Measurements from ENCODE around the gene SUOX. TPM values are rescaled to one million over a fixed set of nuclear protein-coding genes. Genes with fewer than 3 reads are reported as not detected.
A peak's percentile ranks its signal among the peaks of the same experiment; 100 is the strongest.

SUOX gene
- polyA plus RNA-seq, 1 of the 3 experiments (the other 2 are of a cell fraction), result 23.2 TPM

- H3F3A ChIP-seq (replicated peaks; ENCODE audit: insufficient read depth), result peaks cover 26% of the 10 kb centered on the region
- H3K9me2 ChIP-seq, result no peaks in the 10 kb centered on the region
- peaks cover 0 to 3% of the 10 kb centered on the region in 2 experiments; a peak in 1 of 4 replicates for H3K4me1 ChIP-seq (ENCODE audit: control insufficient read depth in 1 of 2, insufficient read depth in 2 of 2, low read depth in 1 of 2, low read length in 1 of 2)
- POLR2A ChIA-PET, result interaction anchor here (1.1 to 2.2 kb wide), 4 partner anchors 11 to 108 kb away, joined by 4 to 11 read pairs (median 5); partner anchors contain the start of gene PA2G4
- CTCF ChIA-PET, result interaction anchor here (0.6 to 10.8 kb wide), 36 partner anchors 8 to 317 kb away, joined by 3 to 183 read pairs (median 4); partner anchors contain the start of genes IKZF4, RAB5B, RPL41 and ZC3H10
- H3K9me3 ChIP-seq, result no peaks in the 10 kb centered on the region
- H3K4me3 ChIP-seq (ENCODE audit: low read depth in 2 of 2, low read length in 1 of 2), result peak overlapping the region; percentile 85 to 97
- TF ChIP-seq TEAD4 (IDR thresholded peaks at IDR 0.05; ENCODE audit: borderline replicate concordance, insufficient read depth) (no peak), NFIC (IDR thresholded peaks at IDR 0.05; ENCODE audit: borderline replicate concordance) (no peak), RFX5 (IDR thresholded peaks at IDR 0.05; ENCODE audit: low read length) (peak; percentile 39; the same call in 1 of the 2 replicates), JUND (IDR thresholded peaks at IDR 0.05) (no peak), RAD21 (IDR thresholded peaks at IDR 0.05; ENCODE audit: low read length) (peak; percentile 86), EZH2phosphoT487 (IDR thresholded peaks at IDR 0.05; ENCODE audit: borderline replicate concordance, low read depth) (no peak), MAX (IDR thresholded peaks at IDR 0.05; ENCODE audit: low read depth) (no peak), SMC3 (IDR thresholded peaks at IDR 0.05; ENCODE audit: low read depth, low read length) (peak; percentile 56), MEF2A (IDR thresholded peaks at IDR 0.05; ENCODE audit: borderline replicate concordance, low read depth) (no peak), CHD2 (IDR thresholded peaks at IDR 0.05; ENCODE audit: low read length, partially characterized antibody) (no peak), POLR2AphosphoS5 (IDR thresholded peaks at IDR 0.05; ENCODE audit: low read depth, low read length) (0 out of 2 replicates have a peak, but pooled peaks have one; percentile 14)
- TF ChIP-seq, protein P1, sequence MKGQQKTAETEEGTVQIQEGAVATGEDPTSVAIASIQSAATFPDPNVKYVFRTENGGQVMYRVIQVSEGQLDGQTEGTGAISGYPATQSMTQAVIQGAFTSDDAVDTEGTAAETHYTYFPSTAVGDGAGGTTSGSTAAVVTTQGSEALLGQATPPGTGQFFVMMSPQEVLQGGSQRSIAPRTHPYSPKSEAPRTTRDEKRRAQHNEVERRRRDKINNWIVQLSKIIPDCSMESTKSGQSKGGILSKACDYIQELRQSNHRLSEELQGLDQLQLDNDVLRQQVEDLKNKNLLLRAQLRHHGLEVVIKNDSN (IDR thresholded peaks at IDR 0.05; ENCODE audit: borderline replicate concordance, low read depth), result no peak
- TF ChIP-seq, protein P2, sequence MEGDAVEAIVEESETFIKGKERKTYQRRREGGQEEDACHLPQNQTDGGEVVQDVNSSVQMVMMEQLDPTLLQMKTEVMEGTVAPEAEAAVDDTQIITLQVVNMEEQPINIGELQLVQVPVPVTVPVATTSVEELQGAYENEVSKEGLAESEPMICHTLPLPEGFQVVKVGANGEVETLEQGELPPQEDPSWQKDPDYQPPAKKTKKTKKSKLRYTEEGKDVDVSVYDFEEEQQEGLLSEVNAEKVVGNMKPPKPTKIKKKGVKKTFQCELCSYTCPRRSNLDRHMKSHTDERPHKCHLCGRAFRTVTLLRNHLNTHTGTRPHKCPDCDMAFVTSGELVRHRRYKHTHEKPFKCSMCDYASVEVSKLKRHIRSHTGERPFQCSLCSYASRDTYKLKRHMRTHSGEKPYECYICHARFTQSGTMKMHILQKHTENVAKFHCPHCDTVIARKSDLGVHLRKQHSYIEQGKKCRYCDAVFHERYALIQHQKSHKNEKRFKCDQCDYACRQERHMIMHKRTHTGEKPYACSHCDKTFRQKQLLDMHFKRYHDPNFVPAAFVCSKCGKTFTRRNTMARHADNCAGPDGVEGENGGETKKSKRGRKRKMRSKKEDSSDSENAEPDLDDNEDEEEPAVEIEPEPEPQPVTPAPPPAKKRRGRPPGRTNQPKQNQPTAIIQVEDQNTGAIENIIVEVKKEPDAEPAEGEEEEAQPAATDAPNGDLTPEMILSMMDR (IDR thresholded peaks at IDR 0.05), result peak; percentile 93
- peak overlapping the region; percentile 70 to 85 for H3K27ac ChIP-seq (ENCODE audit: low read depth in 2 of 2, low read length in 1 of 2)
- H3K27me3 ChIP-seq (ENCODE audit: insufficient read depth), result no peaks in the 10 kb centered on the region
- H4K20me1 ChIP-seq (ENCODE audit: insufficient read depth), result no peaks in the 10 kb centered on the region
- H3K4me2 ChIP-seq, result peak overlapping the region; percentile 99
- H3K9ac ChIP-seq, result peak overlapping the region; percentile 81; the same call in 1 of the 2 replicates
- peak overlapping the region; percentile 90 for H2AFZ ChIP-seq (ENCODE audit: low read depth)
- peak; percentile 70 for DNase-seq
- H3K79me2 ChIP-seq (ENCODE audit: insufficient read depth), result peaks cover 9% of the 10 kb centered on the region; the same call in 1 of the 2 replicates
- 24% methylated on average over 14 of the region's 14 CpGs for WGBS (ENCODE audit: low lambda C conversion rate)
- peaks cover 13 to 32% of the 10 kb centered on the region in 2 experiments for H3K36me3 ChIP-seq (replicated peaks in 1 of 2; ENCODE audit: control insufficient read depth in 1 of 2, insufficient read depth in 2 of 2, low read length in 1 of 2)
These were observed 818 bp upstream of the SUOX start for GRCh38 chr12:55996201-55996714.

DNA sequence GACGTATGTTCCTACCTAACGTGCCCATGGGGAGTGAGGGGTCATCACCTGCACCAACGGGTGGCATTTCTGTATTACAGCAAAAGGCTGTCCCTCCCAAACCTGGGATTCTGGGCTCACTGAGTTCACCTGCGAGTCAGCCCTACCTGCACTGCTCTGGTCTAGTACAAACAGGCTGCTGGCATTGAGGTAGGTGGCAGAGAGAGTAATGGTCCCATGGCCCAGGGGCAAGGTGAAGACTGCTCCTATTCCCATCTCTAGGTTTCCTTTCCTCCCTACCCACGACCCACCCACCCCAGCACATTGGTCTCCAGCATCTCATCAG is 421 bp downstream of the SUOX start:
- no peaks in the 10 kb centered on the region for H3K9me2 ChIP-seq
- peak overlapping the region; percentile 81 for H3K9ac ChIP-seq
- H2AFZ ChIP-seq (ENCODE audit: low read depth), result peak overlapping the region; percentile 93
- H3K36me3 ChIP-seq (replicated peaks in 1 of 2; ENCODE audit: control insufficient read depth in 1 of 2, insufficient read depth in 2 of 2, low read length in 1 of 2), result peaks cover 8 to 25% of the 10 kb centered on the region in 2 experiments
- peak overlapping the region; percentile 99 for H3K4me2 ChIP-seq
- H3K4me1 ChIP-seq (ENCODE audit: control insufficient read depth in 1 of 2, insufficient read depth in 2 of 2, low read depth in 1 of 2, low read length in 1 of 2), result peaks cover 0 to 3% of the 10 kb centered on the region in 2 experiments; a peak in 1 of 4 replicates
- CTCF ChIA-PET, result interaction anchor here (0.6 to 10.8 kb wide), 16 partner anchors 10 to 259 kb away, joined by 3 to 183 read pairs (median 6); partner anchors contain the start of genes IKZF4, RAB5B, RPL41 and SMARCC2
- WGBS (ENCODE audit: low lambda C conversion rate), result 0% methylated on average over 4 of the region's 5 CpGs
- H3K79me2 ChIP-seq (ENCODE audit: insufficient read depth), result peaks cover 9% of the 10 kb centered on the region; the same call in 1 of the 2 replicates
- peaks cover 26% of the 10 kb centered on the region for H3F3A ChIP-seq (replicated peaks; ENCODE audit: insufficient read depth)
- H3K4me3 ChIP-seq (ENCODE audit: low read depth in 2 of 2, low read length in 1 of 2), result peak overlapping the region; percentile 85 to 97
- DNase-seq, result no peak
- H3K27ac ChIP-seq (ENCODE audit: low read depth in 2 of 2, low read length in 1 of 2), result peak overlapping the region; percentile 18 to 84; a peak in 3 of 4 replicates
- POLR2A ChIA-PET, result interaction anchor here (0.8 to 2.2 kb wide), 5 partner anchors 10 to 168 kb away, joined by 3 to 11 read pairs (median 6); partner anchors contain the start of genes DNAJC14, IKZF4 and PA2G4
- no peaks in the 10 kb centered on the region for H4K20me1 ChIP-seq (ENCODE audit: insufficient read depth)
- no peaks in the 10 kb centered on the region for H3K27me3 ChIP-seq (ENCODE audit: insufficient read depth)
- no peaks in the 10 kb centered on the region for H3K9me3 ChIP-seq
- no peak for TF ChIP-seq FOSL2 (IDR thresholded peaks at IDR 0.05; ENCODE audit: borderline replicate concordance, low read depth)
- TF ChIP-seq FOXJ3 (CRISPR knock-in tag; IDR thresholded peaks at IDR 0.05), result no peak
- no peak for TF ChIP-seq RCOR1 (IDR thresholded peaks at IDR 0.05; ENCODE audit: low read length)
- TF ChIP-seq TCF12 (IDR thresholded peaks at IDR 0.05), result no peak
- TF ChIP-seq ZBTB33 (IDR thresholded peaks at IDR 0.05; ENCODE audit: borderline replicate concordance, low read depth), result no peak
- TF ChIP-seq RFX5 (IDR thresholded peaks at IDR 0.05; ENCODE audit: low read length), result no peak
- TF ChIP-seq, protein P2 (IDR thresholded peaks at IDR 0.05), result no peak
- TF ChIP-seq EZH2phosphoT487 (IDR thresholded peaks at IDR 0.05; ENCODE audit: borderline replicate concordance, low read depth), result no peak
- TF ChIP-seq JUND (IDR thresholded peaks at IDR 0.05), result no peak
- no peak for TF ChIP-seq POLR2AphosphoS5 (IDR thresholded peaks at IDR 0.05; ENCODE audit: low read depth, low read length)
- no peak for TF ChIP-seq GABPA (IDR thresholded peaks at IDR 0.05; ENCODE audit: low read depth)

Data from SK-N-SH (cell line).